Measurements from ENCODE around the gene OPCML.

DNA sequence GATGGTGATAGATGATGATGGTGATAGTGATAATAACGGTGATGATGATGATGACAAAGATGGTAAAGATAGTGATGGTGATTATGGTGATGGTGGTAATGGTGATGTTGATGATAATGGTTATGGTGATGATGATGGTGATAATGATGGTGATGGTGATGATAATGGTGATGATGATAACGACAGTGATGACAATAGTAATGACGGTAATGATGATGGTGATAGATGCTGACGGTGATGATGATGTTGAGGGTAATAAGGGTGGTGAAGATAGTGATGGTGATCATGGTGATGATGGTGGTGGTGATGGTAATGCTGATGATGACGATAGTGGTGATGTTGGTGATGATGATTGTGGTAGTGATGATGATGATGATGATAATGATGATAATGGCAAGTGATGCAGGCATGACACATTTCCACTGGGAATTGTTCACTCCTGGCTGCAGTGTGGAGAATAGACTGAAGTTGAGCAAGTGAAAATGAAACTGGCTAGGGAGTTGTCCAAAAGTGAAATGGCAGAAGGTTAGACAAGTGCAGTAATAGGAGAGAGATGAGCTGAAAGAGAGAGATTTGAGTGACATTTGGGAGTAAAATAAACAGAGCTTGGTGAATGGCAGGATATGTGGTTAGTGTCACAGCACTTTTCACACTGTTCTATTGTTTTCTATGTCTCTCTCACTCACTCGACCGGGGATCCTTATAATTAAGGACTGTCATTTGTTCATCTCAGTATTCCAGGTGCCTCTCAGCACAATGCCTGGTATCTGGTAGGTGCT is 992.5 kb downstream of the OPCML start:
- TF ChIP-seq, protein P1, sequence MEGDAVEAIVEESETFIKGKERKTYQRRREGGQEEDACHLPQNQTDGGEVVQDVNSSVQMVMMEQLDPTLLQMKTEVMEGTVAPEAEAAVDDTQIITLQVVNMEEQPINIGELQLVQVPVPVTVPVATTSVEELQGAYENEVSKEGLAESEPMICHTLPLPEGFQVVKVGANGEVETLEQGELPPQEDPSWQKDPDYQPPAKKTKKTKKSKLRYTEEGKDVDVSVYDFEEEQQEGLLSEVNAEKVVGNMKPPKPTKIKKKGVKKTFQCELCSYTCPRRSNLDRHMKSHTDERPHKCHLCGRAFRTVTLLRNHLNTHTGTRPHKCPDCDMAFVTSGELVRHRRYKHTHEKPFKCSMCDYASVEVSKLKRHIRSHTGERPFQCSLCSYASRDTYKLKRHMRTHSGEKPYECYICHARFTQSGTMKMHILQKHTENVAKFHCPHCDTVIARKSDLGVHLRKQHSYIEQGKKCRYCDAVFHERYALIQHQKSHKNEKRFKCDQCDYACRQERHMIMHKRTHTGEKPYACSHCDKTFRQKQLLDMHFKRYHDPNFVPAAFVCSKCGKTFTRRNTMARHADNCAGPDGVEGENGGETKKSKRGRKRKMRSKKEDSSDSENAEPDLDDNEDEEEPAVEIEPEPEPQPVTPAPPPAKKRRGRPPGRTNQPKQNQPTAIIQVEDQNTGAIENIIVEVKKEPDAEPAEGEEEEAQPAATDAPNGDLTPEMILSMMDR (conservative IDR thresholded peaks at IDR 0.05 in 1 of 2, IDR thresholded peaks at IDR 0.05 in 1 of 2; ENCODE audit: low read depth in 1 of 2, low read length in 2 of 2), result no peak
- no peak for TF ChIP-seq EZH2 (IDR thresholded peaks at IDR 0.05; ENCODE audit: low read length, missing control alignments)
